ENCODE data around the gene TPO. TPM values are rescaled to one million over a fixed set of nuclear protein-coding genes. Genes with fewer than 3 reads are reported as not detected.

TPO gene
- total RNA-seq, 1 donor from 2014 or later = not detected

DNA sequence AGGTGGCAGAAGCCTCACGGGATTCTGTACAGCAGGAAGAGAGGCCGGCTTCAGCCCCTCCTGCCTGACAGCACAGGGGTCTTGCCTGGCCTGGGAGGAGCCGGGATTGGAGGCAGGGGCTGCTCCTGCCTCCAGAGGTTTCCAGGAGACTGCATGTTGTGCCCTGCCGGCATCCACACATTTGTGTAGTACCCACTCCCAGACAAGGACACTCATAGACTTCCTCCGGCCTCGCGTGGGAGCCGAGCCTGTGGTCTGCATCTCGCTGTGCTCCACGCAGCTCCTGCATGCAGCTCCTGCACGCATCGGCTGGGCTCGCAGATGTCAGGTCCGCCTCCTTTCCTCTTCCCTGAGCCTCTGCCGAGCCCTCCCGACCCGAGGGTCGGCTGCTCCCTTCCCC, 34.7 kb downstream of the TPO start:
- no peak for DNase-seq (ENCODE audit: low read depth in 2 of 2)

DNA sequence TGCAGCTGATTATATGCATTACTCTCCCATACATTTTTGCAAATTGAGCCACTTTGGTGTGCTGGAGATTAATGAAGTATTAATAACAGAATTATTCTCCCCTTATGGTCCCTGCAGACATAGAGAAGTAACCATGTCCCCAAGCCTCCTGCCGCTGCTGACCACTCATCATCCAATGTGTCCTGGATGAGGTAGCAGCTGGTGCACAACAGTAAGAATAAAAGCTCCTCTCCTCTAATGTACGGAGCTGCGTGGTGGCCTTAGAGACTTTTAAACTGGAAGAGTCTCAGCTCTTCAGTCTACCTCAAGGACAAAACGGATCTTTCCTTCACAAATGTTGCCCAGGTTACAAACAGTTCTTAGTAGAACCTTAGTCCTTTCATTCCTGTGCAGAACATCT, 37.7 kb downstream of the TPO start:
- DNase-seq (ENCODE audit: low read depth in 2 of 2) = no peak

DNA sequence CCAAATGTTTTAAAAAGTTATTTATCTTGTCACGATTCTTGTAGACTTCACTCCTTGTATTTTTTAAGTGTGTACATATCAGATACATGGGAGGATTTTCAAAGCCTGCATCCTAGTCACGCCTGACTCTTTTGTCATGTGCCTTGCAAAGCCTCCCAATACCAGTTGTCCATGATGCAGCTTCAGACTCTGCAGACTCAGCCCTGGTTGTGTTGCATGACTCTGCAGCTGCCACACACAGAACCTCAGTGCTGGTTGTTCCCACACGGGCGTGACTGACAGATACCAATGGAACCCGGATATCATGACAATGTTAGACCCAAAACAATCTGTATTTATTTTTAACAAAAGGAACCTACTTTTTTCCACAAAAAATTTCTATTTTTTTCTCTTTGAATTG, 38.2 kb downstream of the TPO start:
- DNase-seq (ENCODE audit: low read depth in 2 of 2) = no peak

DNA sequence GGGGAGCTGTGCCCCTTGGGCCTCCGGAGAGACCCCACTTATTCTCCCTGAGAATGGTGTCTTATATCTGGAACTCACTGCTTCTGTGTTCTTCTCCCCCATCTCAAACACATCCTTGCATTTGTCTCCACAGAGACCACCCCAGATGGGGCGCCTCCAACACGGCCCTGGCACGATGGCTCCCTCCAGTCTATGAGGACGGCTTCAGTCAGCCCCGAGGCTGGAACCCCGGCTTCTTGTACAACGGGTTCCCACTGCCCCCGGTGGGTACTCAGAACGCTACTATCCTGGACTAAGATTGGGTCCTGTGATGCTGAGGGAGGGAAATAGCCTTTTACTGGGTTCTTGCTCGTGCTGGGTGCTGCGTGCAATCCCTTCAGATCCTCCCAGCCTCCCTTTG, 40.3 kb downstream of the TPO start:
- no peak for DNase-seq (ENCODE audit: low read depth in 2 of 2)

DNA sequence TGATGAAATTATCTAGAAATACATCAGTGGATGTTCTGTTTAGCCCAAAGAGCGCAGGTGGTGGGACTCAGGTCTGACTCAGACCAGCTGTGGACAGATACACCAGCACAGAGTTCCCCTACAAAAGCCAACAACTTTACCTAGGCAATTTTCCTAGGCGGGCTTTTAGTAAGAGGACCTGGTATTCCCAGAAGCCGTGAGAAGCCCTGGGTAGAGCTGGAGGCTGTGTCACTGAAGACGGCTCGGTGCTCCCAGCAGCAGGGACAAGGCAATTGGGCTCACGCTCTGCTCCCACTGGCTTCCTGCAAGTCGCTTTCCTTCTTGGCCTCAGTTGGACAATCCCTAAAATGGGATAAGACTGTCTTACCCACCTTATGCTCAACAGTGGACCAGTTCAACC, 41.1 kb downstream of the TPO start:
- no peak for DNase-seq (ENCODE audit: low read depth in 2 of 2)

DNA sequence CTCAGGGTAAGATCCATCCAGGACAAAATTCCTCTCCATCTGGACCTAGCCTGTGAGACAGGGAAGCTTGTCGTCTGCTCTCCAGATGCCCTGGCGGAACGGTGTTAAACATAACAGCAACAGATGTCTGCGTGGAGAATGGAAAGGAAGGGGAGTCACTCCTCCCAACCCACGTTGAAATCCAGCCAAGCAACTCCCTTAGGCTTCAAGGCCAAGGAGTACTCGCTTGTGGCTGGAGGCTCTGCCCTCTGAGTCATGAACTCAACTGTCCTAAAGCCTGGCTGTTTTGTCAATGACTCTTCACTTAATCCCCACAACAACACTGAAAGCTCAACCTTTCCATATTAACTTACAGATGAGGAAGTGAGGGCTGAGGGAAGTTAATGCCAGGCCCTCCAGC, 42.2 kb downstream of the TPO start:
- no peak for DNase-seq (ENCODE audit: low read depth in 2 of 2)

DNA sequence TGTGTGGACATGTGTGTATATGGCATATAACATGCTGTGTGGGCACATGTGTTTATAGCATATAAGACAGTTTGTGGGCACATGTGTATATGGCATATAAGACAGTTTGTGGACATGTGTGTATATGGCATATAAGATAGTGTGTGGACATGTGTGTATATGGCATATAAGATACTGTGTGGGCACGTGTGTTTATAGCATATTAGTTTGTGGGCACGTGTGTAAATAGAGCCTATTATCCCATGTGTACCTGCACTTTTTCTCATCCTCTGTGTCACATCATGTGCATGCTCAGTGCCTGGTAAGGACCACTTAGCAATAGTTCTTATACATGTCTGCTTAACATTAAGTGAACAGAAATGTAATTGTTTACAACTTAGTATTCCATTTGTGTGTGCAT, 45.2 kb downstream of the TPO start:
- DNase-seq (ENCODE audit: low read depth in 2 of 2) = no peak

DNA sequence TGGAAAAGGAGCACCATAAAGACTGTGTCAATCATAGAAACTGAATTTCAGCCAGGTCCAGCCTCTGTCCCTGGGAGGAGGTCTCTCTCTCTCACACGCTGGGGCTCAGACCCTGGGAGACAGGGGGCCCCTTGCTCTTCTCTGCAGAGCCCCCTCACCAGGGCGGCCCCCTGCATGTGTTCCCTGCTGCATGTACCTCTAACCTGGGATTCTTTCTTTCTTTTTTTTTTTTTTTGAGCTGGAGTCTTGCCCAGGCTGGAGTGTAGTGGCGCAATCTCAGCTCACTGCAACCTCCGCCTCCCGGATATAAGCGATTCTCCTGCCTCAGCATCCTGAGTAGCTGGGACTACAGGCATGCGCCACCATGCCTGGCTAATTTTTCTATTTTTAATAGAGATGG, 46.5 kb downstream of the TPO start:
- no peak for DNase-seq (ENCODE audit: low read depth in 2 of 2)

DNA sequence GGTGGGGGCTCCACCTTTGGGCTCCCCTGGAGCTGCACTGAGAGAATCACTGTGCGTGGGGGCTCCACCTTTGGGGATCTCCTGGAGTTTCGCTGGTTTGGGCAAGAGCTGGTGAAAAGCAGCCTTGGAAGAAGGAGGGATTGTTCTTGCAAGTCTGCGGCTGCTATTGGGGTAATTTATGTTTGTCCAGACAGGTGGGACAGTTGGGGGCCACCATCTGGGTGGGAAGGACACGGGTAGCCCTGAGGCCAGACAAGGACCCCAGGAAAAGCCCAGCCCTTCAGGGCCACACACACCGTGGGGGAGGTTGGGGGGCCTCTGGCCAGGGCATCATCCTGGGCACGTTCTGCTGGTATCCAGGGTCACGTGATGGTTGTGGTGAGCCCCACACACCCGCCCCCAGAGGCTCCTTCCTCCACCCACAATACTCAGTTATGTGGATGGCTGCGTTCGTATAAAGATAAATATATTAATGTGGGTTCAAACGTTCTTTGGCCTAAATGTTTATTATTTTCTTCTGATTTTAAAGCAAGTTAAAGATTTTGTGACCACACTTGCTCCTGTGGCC, 47.7 kb downstream of the TPO start:
- no peak for DNase-seq (ENCODE audit: low read depth in 2 of 2)

DNA sequence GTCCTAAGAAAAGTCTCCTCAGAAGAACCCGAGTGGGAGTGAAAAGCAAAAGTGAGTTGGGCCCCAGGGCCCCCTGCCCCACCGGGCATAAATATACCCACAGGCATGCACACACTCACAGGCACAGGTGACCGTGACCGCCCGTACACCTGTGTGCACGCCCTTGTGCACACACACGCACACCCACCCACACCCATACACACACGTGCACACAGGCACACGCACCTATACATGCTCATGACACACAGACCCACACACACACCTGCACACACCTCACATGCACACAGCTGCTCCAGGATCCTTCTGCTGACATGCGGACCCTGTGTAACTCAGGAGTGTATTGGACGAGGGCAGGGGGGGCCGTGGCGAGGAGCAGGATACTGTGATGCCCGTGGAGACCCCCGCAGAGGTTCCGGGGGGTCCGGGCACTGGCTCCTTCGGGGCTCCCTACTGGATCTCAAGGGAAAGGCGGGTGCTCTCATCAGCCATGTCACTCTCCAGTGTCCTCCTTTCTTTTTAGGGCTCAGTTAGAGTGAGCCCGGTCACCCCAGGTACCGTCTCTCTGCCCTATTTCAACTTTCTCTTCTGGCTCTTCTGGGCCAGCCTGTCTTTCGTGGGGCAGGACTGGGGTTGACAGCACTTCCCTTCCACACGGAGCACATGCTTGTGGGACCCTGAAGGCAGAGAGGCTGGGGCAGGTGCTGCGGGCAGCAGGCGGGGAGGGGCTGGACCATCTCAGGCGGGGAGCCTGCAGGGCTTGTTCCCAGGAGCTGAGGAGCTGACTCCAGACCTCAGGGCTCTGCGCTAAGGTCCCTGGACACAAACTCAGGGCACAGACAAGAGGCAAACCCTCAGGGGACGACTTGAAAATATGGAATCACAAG, 48.5 kb downstream of the TPO start:
- DNase-seq (ENCODE audit: low read depth in 2 of 2) = no peak

DNA sequence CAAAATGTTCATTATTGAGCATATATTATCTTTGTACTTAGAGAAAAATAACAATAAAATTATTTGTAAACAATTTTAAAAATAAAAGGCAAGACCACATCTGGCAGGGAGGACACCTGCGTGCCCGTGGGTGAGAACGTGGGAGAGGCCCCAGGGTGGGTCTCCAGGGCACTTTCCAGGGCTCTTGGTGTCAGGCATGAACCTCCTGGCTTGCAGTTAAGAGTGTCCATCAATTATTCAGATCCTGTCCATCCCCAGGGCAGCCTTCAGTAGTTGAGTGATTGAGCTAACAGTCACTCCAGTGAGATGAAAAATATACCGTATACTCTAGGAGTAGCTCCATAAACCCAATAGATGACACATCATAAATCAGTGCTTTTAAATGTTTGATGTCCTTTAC, 49.7 kb downstream of the TPO start:
- DNase-seq (ENCODE audit: low read depth in 2 of 2) = no peak

DNA sequence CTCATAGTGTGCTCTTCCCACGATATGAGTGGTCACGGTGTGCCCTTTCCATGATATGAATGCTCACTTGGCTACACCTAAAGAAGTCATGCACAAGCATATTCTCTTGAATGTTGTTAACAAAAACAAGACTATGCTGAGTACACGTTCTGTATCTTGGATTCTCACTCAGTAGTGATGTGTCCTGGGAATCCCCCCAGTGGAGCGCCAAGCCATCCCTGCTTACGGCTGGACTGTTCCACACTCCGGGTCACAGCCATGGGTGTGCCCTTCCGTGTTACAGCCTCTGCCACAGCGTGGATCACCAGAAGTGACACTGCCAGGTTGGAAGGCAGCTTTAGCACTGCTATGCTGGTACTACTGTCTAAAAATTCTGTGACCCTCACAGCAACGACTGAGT, 59.1 kb downstream of the TPO start:
- no peak for DNase-seq (ENCODE audit: low read depth in 2 of 2)

DNA sequence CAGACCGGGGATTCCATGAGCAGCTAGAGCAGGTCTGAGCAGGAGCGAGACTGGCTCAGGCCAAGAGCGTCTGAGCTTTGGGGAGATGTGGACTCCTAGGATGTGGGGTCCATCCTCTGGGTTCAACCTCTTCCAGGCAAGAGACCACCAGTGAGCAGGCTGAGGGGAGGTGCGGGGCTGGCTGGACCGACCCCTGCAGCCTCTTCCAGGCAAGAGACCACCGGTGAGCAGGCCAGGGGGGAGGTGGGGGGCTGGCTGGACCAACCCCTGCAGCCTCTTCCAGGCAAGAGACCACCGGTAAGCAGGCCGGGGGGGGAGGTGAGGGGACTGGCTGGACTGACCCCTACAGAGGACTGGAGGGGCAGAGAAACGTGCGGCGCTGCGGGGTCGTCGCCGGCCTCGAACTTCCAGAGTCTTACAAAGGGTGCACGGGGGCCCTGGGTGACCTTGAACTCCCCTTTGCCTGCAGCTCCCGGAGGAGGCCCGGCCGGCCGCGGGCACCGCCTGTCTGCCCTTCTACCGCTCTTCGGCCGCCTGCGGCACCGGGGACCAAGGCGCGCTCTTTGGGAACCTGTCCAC, 63.4 kb downstream of the TPO start:
- no peak for DNase-seq (ENCODE audit: low read depth in 2 of 2)

DNA sequence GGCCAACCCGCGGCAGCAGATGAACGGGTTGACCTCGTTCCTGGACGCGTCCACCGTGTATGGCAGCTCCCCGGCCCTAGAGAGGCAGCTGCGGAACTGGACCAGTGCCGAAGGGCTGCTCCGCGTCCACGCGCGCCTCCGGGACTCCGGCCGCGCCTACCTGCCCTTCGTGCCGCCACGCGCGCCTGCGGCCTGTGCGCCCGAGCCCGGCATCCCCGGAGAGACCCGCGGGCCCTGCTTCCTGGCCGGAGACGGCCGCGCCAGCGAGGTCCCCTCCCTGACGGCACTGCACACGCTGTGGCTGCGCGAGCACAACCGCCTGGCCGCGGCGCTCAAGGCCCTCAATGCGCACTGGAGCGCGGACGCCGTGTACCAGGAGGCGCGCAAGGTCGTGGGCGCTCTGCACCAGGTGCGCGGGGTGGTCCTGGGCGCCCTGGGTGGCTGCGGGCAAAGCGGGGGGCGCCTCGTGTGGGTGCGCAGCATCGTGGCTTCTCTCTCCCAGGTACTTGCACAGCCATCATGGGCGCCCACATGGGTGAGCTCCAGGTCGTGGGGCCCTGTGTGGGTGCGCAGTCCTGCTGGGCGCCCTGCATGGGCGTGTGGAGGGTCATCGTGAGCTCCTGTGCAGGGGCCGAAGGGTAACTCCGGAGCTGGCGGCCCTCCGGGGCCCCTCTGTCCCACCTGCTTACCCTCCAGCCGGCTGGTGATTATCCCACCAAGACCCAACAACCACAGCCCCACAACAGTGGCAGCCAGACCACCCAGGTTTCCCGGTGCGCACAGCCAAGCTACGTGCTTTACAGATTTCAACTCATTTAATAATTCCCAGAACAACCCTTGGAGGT, 64.2 kb downstream of the TPO start:
- DNase-seq (ENCODE audit: low read depth in 2 of 2) = no peak

DNA sequence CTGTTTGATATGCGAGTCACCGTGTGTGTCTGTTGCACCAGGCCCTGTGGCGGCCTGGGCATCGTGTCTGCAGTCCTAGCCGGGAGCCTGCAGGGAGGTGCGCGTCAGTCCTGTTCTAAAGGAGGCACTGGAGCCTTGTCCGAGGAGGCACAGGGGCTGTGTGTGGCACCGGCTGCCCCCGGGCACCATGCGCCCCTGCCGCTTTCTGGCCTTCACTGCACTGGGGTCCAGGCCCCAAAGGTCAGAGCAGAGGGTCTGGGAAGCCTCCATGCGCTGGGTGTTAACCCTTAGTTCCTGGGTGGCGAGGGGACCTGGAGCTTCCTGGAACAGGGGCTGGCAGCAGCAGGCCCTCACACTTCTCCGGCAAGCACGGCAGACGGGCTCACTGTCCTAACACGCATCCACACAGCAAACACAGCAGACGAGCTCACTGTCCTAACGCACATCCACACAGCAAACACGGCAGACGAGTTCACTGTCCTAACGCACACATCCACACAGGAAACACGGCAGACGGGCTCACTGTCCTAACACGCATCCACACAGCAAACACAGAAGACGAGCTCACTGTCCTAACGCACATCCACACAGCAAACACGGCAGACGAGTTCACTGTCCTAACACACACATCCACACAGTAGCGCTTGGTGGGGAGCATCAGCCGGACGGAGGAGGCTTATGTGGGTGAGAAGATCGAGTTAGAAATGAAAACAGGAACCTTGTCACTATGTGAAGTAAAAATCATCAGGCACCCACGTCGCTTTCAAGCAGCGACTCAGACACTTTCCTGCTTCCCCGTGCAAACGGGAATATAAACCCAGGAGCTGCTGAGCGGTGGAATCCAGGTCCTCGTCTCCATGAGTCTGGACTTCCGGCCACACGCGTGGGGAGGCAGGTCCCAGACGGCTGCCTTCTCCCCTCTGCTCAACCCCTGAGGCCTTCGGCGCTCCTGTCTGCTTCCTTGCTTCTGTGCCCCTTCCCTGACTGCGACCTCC, 65.3 kb downstream of the TPO start:
- DNase-seq (ENCODE audit: low read depth in 2 of 2) = no peak

DNA sequence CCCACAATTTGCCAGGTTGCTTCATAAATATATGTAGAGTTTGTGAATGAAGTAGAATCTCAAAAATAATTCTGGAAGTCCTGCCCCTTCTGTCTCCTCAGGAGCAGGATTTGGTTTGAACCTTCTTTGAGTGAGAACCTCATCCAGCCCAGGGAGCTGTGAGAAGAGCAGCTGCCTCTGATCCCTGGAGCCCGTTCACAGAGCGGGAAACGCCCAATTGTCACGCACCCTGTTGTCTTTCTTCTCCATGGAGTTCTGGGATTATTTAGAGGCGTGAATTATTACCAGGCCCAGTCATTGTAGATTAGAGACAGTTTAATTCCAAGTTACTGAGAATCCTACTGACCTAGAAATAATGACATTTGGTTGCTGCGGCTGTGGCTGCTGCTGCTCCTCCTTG, 66.1 kb downstream of the TPO start:
- DNase-seq (ENCODE audit: low read depth in 2 of 2) = no peak

DNA sequence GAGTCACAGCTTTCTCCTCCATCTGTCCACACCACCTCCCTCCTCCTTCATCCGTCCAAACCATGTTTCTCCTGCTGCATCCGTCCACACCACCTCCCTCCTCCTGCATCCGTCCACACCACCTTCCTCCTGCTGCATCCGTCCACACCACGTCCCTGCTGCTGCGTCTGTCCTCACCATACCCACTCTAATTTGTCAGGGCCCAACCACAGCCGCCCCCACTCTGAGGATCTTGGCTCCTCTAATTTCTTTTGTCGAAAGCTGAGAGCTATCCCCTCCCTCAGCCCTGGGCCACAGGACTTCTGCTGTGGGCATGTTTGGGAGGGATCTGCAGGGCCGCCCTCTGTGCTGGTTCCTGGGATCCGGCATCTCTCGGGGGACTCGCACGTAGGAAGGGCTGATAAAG, 67.4 kb downstream of the TPO start:
- no peak for DNase-seq (ENCODE audit: low read depth in 2 of 2)

DNA sequence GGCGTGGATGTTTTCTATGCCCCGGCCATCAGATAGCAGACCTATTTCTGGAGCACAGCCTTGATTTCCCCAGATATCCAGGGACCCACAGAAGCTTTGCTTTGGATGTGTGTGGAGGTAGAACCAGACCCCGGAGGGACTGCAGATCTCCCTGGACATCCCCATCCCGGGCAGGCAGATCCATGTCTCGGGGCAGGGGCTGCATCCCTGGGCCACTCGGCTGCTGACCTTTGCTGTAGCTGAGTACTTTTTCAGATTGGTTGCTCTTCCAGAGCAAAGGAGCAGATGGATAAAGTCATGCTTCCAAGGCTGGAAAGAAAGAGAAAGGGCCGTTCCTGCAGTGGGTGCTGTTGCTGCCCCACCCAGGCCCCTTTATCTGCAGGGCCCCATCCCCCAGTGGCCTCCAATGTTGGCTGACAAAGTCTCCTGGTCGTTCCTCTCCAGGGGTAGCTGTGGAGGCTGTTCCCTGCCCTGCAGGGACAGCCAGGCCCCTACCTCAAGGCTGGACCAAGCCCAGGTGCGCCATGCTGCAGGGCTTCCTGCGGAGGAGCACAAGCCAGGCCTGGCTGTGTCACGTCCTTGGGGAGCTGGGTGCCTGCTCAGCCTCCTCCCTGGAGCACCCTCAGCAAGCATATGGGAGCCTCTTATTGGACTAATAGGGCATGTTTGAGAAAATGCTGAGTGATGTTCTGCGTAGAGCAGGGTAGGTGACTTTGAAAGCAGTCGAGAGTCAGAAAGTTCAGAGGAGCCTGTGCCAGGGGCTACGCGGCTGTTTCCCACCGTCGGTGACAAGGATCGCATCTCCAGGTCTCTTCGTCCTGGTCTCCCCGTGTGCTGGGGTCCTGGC, 68.4 kb downstream of the TPO start:
- DNase-seq (ENCODE audit: low read depth in 2 of 2) = no peak

DNA sequence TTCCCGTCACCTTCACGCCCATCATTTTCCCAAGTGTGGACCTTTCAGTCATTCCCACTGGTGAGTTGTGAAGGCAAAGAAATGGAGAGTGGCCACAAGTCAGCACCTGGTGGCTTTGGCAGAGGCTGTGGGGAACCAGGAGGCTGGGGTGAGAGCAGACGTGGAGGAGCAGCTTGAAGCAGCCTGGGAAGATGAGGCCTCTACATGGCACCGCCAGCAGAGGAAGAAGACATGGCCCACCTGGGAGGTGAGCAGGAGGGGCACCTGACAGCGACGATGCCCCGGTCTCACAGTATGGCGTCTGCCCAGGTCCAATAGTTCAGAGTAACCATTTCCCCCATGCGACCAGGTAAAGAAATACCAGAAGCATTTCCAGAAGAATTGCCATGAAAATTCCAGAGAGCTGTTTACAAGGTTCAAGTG, 69.0 kb downstream of the TPO start:
- DNase-seq (ENCODE audit: low read depth in 2 of 2) = no peak

DNA sequence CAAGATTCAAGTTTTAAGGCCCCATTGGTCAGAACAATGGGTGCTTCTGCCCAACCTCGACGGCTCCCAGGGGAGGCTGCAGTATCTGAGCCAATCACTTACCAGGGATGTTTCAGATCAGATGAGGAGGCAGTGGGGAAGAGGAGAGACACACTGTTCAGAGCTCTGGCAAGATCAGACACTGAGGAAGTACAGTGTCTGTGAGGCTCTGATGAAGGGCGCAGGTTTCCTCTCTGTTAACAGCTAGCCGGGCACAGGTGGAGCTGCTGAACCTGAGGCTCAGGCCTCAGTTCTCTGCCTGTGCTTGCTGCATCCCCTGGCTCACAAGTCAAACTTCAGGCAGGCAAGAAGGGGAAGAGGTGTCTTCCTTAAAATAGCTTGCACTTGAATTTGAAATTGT, 69.7 kb downstream of the TPO start:
- no peak for DNase-seq (ENCODE audit: low read depth in 2 of 2)
